Chondrocyte (in vitro differentiated cells): ENCODE results near the gene ITPR1. TPM values are rescaled to one million over a fixed set of nuclear protein-coding genes. Genes with fewer than 3 reads are reported as not detected.

ENCODE experiments used
- DNase-seq: peaks from one replicate; pipeline ENCODE4 v3.0.0; 2021; ENCODE audit warnings: mixed read lengths, low spot score
- H3K27ac Mint-ChIP-seq: one replicate; pipeline ENCODE4 v1.8.0; 2021; ENCODE audit warnings: mild to moderate bottlenecking, moderate library complexity, mixed read lengths; ENCODE audit not compliant: unreplicated experiment
- H3K27me3 Mint-ChIP-seq: 2 replicates; pipeline ENCODE4 v1.8.0; 2021; ENCODE audit warnings: low read depth, mixed read lengths
- H3K36me3 Mint-ChIP-seq: 2 replicates; pipeline ENCODE4 v1.8.0; 2021; ENCODE audit warnings: low read depth, mixed read lengths
- H3K4me1 Mint-ChIP-seq: 2 replicates; pipeline ENCODE4 v1.8.0; 2021; ENCODE audit warnings: low read depth, mild to moderate bottlenecking, mixed read lengths
- H3K4me3 Mint-ChIP-seq: one replicate; pipeline ENCODE4 v1.8.0; 2021; ENCODE audit warnings: mild to moderate bottlenecking, moderate library complexity, mixed read lengths; ENCODE audit not compliant: unreplicated experiment
- H3K9me3 Mint-ChIP-seq: 2 replicates; pipeline ENCODE4 v1.8.0; 2021; ENCODE audit warnings: low read depth, mixed read lengths
- total RNA-seq: library from RNA; stranded (reverse); gene quantifications from 3 replicates; pipeline ENCODE4 v1.2.1, GENCODE V29; 2021
- TF ChIP-seq, protein P1 (sequence below): fragments of 200-600 bp; sonication (generic); IDR thresholded peaks from 2 replicates; pipeline ENCODE4 v1.5.0; 2021; ENCODE audit warnings: antibody characterized with exemption, mild to moderate bottlenecking, moderate library complexity

The ITPR1 gene
- total RNA-seq, 1 donor from 2014 or later = 45.0 TPM

DNA sequence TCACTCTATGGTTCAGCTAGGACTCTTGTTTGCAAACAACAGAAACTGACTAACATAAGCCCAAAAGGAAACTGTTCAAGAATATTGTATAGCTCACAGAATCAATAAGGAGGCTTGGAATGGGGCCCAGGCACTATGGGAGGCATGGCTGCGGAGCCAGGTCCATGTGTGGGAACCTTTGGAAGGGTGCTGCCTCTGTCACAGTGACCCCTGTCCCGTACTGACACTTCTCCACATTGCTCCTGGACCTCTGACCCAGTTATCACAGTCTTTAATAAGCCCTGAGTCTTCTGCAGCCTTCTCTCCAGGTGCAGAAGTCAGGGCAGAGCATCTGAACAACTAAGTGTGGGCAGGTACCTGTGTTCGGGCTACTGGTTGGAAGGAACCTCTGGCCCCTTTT, 121.8 kb downstream of the ITPR1 start:
- Mint-ChIP-seq H3K27me3 (no peaks in the 10 kb centered on the region), H3K36me3 (peaks cover 3% of the 10 kb centered on the region), H3K4me3 (no peak overlapping the region), H3K4me1 (no peaks in the 10 kb centered on the region), H3K27ac (no peak overlapping the region), H3K9me3 (no peaks in the 10 kb centered on the region)
- no peak for DNase-seq
- TF ChIP-seq, protein P1, sequence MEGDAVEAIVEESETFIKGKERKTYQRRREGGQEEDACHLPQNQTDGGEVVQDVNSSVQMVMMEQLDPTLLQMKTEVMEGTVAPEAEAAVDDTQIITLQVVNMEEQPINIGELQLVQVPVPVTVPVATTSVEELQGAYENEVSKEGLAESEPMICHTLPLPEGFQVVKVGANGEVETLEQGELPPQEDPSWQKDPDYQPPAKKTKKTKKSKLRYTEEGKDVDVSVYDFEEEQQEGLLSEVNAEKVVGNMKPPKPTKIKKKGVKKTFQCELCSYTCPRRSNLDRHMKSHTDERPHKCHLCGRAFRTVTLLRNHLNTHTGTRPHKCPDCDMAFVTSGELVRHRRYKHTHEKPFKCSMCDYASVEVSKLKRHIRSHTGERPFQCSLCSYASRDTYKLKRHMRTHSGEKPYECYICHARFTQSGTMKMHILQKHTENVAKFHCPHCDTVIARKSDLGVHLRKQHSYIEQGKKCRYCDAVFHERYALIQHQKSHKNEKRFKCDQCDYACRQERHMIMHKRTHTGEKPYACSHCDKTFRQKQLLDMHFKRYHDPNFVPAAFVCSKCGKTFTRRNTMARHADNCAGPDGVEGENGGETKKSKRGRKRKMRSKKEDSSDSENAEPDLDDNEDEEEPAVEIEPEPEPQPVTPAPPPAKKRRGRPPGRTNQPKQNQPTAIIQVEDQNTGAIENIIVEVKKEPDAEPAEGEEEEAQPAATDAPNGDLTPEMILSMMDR = no peak

DNA sequence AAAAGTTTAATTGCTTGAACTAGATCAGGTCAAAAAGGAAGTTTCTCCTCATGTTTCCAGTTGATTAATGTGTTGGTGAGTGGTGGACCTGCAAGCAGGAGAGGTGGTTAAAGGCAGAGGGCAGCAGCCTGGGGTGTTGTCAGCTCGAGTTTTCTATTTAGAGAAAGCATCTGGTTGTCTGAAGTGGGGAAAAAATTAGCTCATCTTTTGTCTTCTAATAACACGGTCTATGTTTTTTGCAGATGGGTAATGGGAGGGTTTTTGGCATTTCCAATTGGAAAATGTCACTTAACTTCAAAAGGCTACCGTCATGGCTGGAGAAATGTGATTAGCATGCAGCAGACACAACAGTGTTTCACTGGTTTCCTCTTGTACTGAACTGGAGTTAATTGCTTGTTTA, 122.6 kb downstream of the ITPR1 start:
- TF ChIP-seq, protein P1 = no peak
- Mint-ChIP-seq H3K4me3 (no peak overlapping the region), H3K9me3 (peaks cover under 1% of the 10 kb centered on the region), H3K36me3 (peaks cover 3% of the 10 kb centered on the region), H3K4me1 (no peaks in the 10 kb centered on the region), H3K27me3 (no peaks in the 10 kb centered on the region), H3K27ac (no peak overlapping the region)
- no peak for DNase-seq

DNA sequence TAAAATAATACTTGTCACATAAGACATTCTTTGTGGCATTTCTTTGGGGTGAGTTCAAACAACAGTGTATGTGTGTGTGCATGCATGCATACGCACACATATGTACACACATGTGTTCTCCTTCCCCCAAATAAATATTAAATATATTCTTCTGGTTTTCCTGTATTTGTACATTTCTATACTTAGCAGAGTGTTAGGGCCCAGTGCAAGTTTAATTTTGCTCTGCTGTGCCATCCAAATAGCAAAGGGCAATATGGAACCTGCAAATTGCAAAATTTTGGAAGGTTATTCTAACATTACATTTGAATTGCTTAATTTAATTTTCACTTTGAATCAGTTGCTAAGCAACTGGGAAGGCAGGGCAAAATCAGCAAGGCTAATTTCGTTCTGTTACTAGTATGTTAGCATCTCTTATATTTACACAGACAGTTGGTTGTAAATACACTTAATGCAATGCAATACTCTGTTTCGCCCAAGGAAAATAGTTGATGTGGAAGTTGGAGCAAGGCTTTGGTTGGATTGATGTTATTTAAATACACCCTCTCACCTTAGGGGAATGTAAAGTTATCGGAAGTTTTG, 130.4 kb downstream of the ITPR1 start:
- Mint-ChIP-seq H3K27ac (no peak overlapping the region), H3K27me3 (no peaks in the 10 kb centered on the region), H3K4me3 (no peak overlapping the region), H3K36me3 (peaks cover 5% of the 10 kb centered on the region), H3K9me3 (peaks cover 5% of the 10 kb centered on the region), H3K4me1 (no peaks in the 10 kb centered on the region)
- DNase-seq = no peak
- TF ChIP-seq, protein P1 = no peak

DNA sequence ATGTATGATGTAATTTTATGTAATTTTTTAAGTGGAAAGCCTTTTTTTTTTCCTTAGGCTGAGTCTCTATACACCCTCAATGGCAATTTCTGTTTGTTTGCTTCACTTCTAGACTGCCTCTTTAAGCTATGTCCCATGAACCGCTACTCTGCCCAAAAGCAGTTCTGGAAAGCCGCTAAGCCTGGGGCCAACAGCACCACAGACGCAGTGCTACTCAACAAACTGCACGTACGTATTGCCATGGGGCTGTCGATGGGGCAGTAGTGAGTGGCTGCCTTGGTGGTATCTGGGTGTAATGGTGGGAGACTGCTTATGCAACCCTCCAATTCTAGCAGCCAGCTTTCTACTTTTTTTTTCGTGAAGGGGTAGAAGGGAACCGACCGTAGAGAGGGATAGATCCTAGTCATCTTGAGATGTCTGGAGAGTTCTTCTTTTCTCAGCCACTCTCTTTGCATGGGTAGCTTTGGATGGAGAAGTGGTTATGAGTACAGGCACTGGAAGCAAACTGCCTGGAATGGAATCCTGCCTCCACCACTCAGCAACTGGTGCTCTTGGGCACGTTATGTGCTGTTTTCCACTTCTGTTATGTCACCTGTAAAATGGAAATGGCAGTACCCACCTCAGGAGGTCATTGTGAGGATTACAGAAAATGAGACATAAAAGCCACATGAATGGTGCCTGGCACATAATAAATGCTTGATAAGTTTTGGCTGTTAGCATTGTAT, 134.7 kb downstream of the ITPR1 start:
- H3K9me3 Mint-ChIP-seq = no peaks in the 10 kb centered on the region
- H3K27ac Mint-ChIP-seq = no peak overlapping the region
- H3K4me1 Mint-ChIP-seq = no peaks in the 10 kb centered on the region
- no peaks in the 10 kb centered on the region for H3K36me3 Mint-ChIP-seq
- no peaks in the 10 kb centered on the region for H3K27me3 Mint-ChIP-seq
- no peak overlapping the region for H3K4me3 Mint-ChIP-seq
- TF ChIP-seq, protein P1 = no peak
- no peak for DNase-seq

DNA sequence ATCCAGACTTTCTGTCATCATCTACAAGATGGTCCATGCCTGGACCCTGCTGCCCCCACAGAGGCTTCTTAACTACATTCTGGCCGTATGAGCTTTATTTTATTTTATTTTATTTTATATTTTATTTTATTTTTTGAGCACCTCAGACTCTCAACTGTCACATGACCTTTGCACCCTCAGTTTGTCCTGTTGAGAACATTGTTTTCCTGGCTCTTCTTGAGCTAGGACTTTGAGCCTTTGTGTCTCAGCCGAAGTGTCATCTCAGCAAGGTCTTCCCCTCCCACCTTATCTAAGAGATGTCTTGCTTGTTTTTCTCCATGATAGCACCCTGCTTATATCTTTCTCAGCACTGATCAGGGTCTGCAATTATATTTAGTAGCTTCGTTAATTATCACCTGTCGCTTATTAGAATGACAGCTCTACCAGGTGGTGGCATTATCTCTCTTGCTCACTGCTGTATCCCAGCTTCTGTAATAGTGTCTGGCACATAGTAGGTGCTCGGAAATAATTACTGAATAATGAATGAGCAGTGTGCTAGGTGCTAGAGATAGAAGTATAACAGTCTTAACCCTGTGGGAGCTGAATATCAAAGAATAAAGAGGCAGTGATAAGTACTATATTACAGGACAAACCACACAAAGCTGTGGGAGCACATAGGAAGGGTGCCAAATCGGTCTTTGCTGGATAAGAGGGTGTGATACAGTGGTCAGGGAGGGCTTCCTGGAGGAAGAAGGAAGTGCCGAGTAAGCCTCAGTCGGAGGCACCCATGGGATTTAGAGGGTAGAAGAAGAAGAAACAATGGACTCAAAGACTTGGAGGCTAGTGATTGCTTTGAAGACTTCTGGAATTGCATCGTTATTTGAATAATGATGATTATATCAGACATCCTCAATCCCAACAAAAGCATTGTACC, 136.2 kb downstream of the ITPR1 start:
- no peaks in the 10 kb centered on the region for H3K36me3 Mint-ChIP-seq
- no peak overlapping the region for H3K27ac Mint-ChIP-seq
- H3K27me3 Mint-ChIP-seq = no peaks in the 10 kb centered on the region
- no peaks in the 10 kb centered on the region for H3K9me3 Mint-ChIP-seq
- H3K4me1 Mint-ChIP-seq = peaks cover 4% of the 10 kb centered on the region
- no peak for DNase-seq
- no peak overlapping the region for H3K4me3 Mint-ChIP-seq
- TF ChIP-seq, protein P1 = no peak
